Measurements from ENCODE around the gene PLXNA4.

Gene PLXNA4

GRCh38 chr7:132256721-132257212, 319.5 kb downstream of the PLXNA4 start:
- TF ChIP-seq CTCF (conservative IDR thresholded peaks at IDR 0.05), result no peak
- H3K27ac ChIP-seq, result peak overlapping the region; percentile 100

- H3K27ac ChIP-seq, result peak overlapping the region; percentile 100
- TF ChIP-seq CTCF (conservative IDR thresholded peaks at IDR 0.05), result no peak
Observed at GRCh38 chr7:132255898-132256297, 320.4 kb downstream of the PLXNA4 start.

GRCh38 chr7:132255115-132255797, 321.0 kb downstream of the PLXNA4 start:
- no peak for TF ChIP-seq CTCF (conservative IDR thresholded peaks at IDR 0.05)
- H3K27ac ChIP-seq, result peak overlapping the region; percentile 100

- peak overlapping the region; percentile 100 for H3K27ac ChIP-seq
- no peak for TF ChIP-seq CTCF (conservative IDR thresholded peaks at IDR 0.05)
Observed at GRCh38 chr7:132254455-132254854, 321.8 kb downstream of the PLXNA4 start.

- peak overlapping the region; percentile 100 for H3K27ac ChIP-seq
Observed at GRCh38 chr7:132252793-132253100, 323.5 kb downstream of the PLXNA4 start.

GRCh38 chr7:132251327-132251659, 325.0 kb downstream of the PLXNA4 start:
- TF ChIP-seq CTCF (conservative IDR thresholded peaks at IDR 0.05), result no peak
- H3K27ac ChIP-seq, result peak overlapping the region; percentile 100

More at GRCh38 chr7:132252793-132253100, 323.5 kb downstream of the PLXNA4 start:
- TF ChIP-seq CTCF (conservative IDR thresholded peaks at IDR 0.05), result no peak

- peak overlapping the region; percentile 100 for H3K27ac ChIP-seq
- TF ChIP-seq CTCF (conservative IDR thresholded peaks at IDR 0.05), result no peak
Observed at GRCh38 chr7:132250480-132251326, 325.6 kb downstream of the PLXNA4 start.
